Transverse colon (tissue), 4 donors: ENCODE data around the gene HTT.

Source experiments
- EP300 ChIP-seq: sonication (generic); formaldehyde crosslinking; IDR thresholded peaks from one replicate; pipeline ENCODE4 v1.6.1; 2017; ENCODE audit warnings: antibody characterized with exemption, low read depth
- POLR2A ChIP-seq: fragments of 450-650 bp; IDR thresholded peaks from one replicate; pipeline ENCODE4 v1.6.1; 2016; ENCODE audit warnings: antibody characterized with exemption, mild to moderate bottlenecking, moderate library complexity
- POLR2AphosphoS5 ChIP-seq, 3 donors: sonication (generic); formaldehyde crosslinking; IDR thresholded peaks; one replicate each; pipeline ENCODE4 v1.6.1; 2016; ENCODE audit warnings: antibody characterized with exemption in 3 of 3
- TF ChIP-seq, protein P1 (sequence below), 5 experiments: fragments of 200-600 bp in 3 of 5; fragments of 450-650 bp in 2 of 5; sonication (generic) in 3 of 5; IDR thresholded peaks; 1 replicate in 2 of 5; 2 replicates in 3 of 5; pipeline ENCODE4 v1.5.1; 2016 to 2017; ENCODE audit warnings: antibody characterized with exemption in 5 of 5, inconsistent platforms in 3 of 5, mild to moderate bottlenecking in 2 of 5, moderate library complexity in 1 of 5

DNA sequence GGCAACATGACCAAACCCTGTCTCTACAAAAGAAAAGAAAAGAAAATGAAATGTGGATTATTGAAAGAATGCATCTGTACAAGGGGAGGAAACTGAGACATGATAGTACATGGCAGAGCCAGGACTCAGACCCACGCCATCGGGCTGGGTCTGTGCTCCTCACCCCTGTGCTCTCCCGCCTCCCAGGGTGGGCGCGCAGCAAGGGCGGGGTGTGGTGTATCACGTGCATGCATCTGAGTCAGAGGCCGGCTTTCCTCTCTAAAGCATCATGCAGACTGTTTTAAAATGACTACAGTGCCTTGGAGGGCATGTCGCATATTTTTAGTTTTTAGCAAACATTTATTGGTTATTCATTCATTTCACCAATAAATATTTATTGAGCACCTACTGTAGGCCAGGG lies 47.9 kb upstream of the HTT start:
- TF ChIP-seq POLR2AphosphoS5 (IDR thresholded peaks at IDR 0.05) (no peak), POLR2A (no peak), EP300 (no peak)
- TF ChIP-seq, protein P1, sequence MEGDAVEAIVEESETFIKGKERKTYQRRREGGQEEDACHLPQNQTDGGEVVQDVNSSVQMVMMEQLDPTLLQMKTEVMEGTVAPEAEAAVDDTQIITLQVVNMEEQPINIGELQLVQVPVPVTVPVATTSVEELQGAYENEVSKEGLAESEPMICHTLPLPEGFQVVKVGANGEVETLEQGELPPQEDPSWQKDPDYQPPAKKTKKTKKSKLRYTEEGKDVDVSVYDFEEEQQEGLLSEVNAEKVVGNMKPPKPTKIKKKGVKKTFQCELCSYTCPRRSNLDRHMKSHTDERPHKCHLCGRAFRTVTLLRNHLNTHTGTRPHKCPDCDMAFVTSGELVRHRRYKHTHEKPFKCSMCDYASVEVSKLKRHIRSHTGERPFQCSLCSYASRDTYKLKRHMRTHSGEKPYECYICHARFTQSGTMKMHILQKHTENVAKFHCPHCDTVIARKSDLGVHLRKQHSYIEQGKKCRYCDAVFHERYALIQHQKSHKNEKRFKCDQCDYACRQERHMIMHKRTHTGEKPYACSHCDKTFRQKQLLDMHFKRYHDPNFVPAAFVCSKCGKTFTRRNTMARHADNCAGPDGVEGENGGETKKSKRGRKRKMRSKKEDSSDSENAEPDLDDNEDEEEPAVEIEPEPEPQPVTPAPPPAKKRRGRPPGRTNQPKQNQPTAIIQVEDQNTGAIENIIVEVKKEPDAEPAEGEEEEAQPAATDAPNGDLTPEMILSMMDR (IDR thresholded peaks at IDR 0.05), result no peak
